Endothelial cell of umbilical vein (primary cell): ENCODE results near the gene DAPK3. TPM values are rescaled to one million over a fixed set of nuclear protein-coding genes. Genes with fewer than 3 reads are reported as not detected.

Source experiments
- BruUV-seq: library from RNA; stranded (reverse); fragments of 400-500 nt; replicated peaks from 2 replicates; lab custom pipeline; 2021; lab: Mats Ljungman, UMichigan
- CTCF ChIA-PET: fragments of 300-600, 350-600 bp; sonication (Branson Sonifier 250); formaldehyde crosslinking; loops from one replicate; lab custom pipeline; 2021; ENCODE audit warnings: antibody characterized with exemption, inconsistent platforms; lab: Charles Lee
- POLR2A ChIA-PET: fragments of 300-600, 350-600 bp; sonication (Branson Sonifier 250); formaldehyde crosslinking; loops from one replicate; lab custom pipeline; 2021; ENCODE audit warnings: antibody characterized with exemption, inconsistent platforms; lab: Charles Lee
- DNase-seq: peaks from one replicate; pipeline ENCODE4 v3.0.0-alpha.2; 2011; ENCODE audit warnings: low read depth, low spot score
- FAIRE-seq: peaks from 2 replicates; lab custom pipeline; 2011; peaks lifted over from hg19 to GRCh38; lab: Jason Lieb, UNC
- H2AFZ ChIP-seq: 2 replicates; pipeline ENCODE4 v1.6.0; 2012; ENCODE audit warnings: low read depth, low read length, control low read depth, inconsistent platforms
- H3K27ac ChIP-seq: 2 replicates; pipeline ENCODE4 v1.5.1; 2011; ENCODE audit warnings: low read depth, mild to moderate bottlenecking, control low read depth, low read length, moderate library complexity; ENCODE audit not compliant: insufficient read depth
- H3K27me3 ChIP-seq, 2 experiments: 2 replicates each; pipeline versions ENCODE4 v1.6.0 to v1.6.1; 2011; ENCODE audit warnings: low read length in 2 of 2, mixed read lengths in 1 of 2; ENCODE audit not compliant: control insufficient read depth in 2 of 2, insufficient read depth in 2 of 2
- H3K36me3 ChIP-seq, 2 experiments: 2 replicates in 1 of 2; 3 replicates in 1 of 2; pipeline ENCODE4 v1.5.1; 2011; ENCODE audit warnings: low read length in 2 of 2, mild to moderate bottlenecking in 1 of 2, moderate library complexity in 1 of 2; ENCODE audit not compliant: control insufficient read depth in 2 of 2, insufficient read depth in 2 of 2; ENCODE audit errors: extremely low read depth in 1 of 2
- H3K4me1 ChIP-seq: 3 replicates; pipeline ENCODE4 v1.5.1; 2011; ENCODE audit warnings: mild to moderate bottlenecking, low read length; ENCODE audit not compliant: control insufficient read depth, insufficient read depth; ENCODE audit errors: extremely low read depth
- H3K4me2 ChIP-seq: 2 replicates; pipeline ENCODE4 v1.6.1; 2011; ENCODE audit warnings: low read length, control low read depth, mixed read lengths; ENCODE audit not compliant: insufficient read depth
- H3K4me3 ChIP-seq, 3 experiments: fragments of 200-600 bp in 1 of 3; sonication (generic), shearing (Covaris generic) in 1 of 3; replicated peaks in 1 of 3; 2 replicates each; pipeline ENCODE4 v1.5.1; 2011 to 2016; ENCODE audit warnings: control low read depth in 3 of 3, low read length in 3 of 3, mild to moderate bottlenecking in 2 of 3, inconsistent platforms in 1 of 3, low read depth in 1 of 3, moderate library complexity in 1 of 3; ENCODE audit not compliant: insufficient read depth in 1 of 3
- H3K79me2 ChIP-seq: 2 replicates; pipeline ENCODE4 v1.6.0; 2012; ENCODE audit warnings: low read length, inconsistent platforms; ENCODE audit not compliant: control insufficient read depth, insufficient read depth
- H3K9ac ChIP-seq: replicated peaks from 2 replicates; pipeline ENCODE3; 2011; ENCODE audit warnings: low read length, control low read depth; ENCODE audit not compliant: insufficient read depth; ENCODE audit errors: extremely low read depth
- H3K9me1 ChIP-seq: replicated peaks from 3 replicates; pipeline ENCODE4 v1.6.0; 2011; ENCODE audit warnings: mild to moderate bottlenecking, low read length; ENCODE audit not compliant: control insufficient read depth, insufficient read depth; ENCODE audit errors: extremely low read depth
- H3K9me3 ChIP-seq: replicated peaks from 2 replicates; pipeline ENCODE4 v1.5.1; 2012; ENCODE audit warnings: low read length, inconsistent platforms; ENCODE audit not compliant: control insufficient read depth, insufficient read depth
- H4K20me1 ChIP-seq: replicated peaks from 2 replicates; pipeline ENCODE3; 2011; ENCODE audit warnings: mild to moderate bottlenecking, low read length; ENCODE audit not compliant: control insufficient read depth, insufficient read depth; ENCODE audit errors: extremely low read depth
- EZH2 ChIP-seq: IDR thresholded peaks from 2 replicates; pipeline ENCODE4 v1.6.1; 2012; ENCODE audit warnings: borderline replicate concordance, low read depth, mild to moderate bottlenecking, moderate library complexity, low read length, inconsistent platforms; ENCODE audit not compliant: severe bottlenecking
- FOS ChIP-seq: IDR thresholded peaks from 2 replicates; pipeline ENCODE4 v1.6.1; 2011; ENCODE audit warnings: mild to moderate bottlenecking, low read length, moderate library complexity, borderline replicate concordance; ENCODE audit not compliant: insufficient read depth
- GATA2 ChIP-seq: IDR thresholded peaks from 2 replicates; pipeline ENCODE4 v1.7.0; 2011; ENCODE audit warnings: low read depth, mild to moderate bottlenecking, moderate library complexity, mixed read lengths, low read length; ENCODE audit not compliant: insufficient read length, insufficient read depth
- JUN ChIP-seq: IDR thresholded peaks from 2 replicates; pipeline ENCODE4 v1.6.1; 2011; ENCODE audit warnings: borderline replicate concordance, low read depth; ENCODE audit not compliant: insufficient read length, insufficient read depth
- MYC ChIP-seq: IDR thresholded peaks from one replicate; pipeline ENCODE4 v1.6.1; 2011; ENCODE audit warnings: mild to moderate bottlenecking, low read depth, low read length
- POLR2A ChIP-seq: IDR thresholded peaks from 2 replicates; pipeline ENCODE4 v1.6.1; 2012; ENCODE audit warnings: low read depth, mild to moderate bottlenecking, control low read depth, low read length
- POLR2AphosphoS5 ChIP-seq: IDR thresholded peaks from 2 replicates; pipeline ENCODE4 v1.6.1; 2012; ENCODE audit warnings: low read depth, mild to moderate bottlenecking, control low read depth, low read length, moderate library complexity; ENCODE audit not compliant: insufficient read depth
- dilution Hi-C: fragments of 300-500 bp; cut with MboI; formaldehyde crosslinking; loops from one replicate; pipeline ENCODE4 v1.15.0; 2019; ENCODE audit warnings: low sequenced_read_pairs; ENCODE audit not compliant: extremely low pct_ligation_motif_present
- intact Hi-C: fragments of 100-400 bp; cut with micrococcal nuclease; formaldehyde crosslinking; loops from one replicate; pipeline ENCODE4 v1.10.0; 2022
- polyA plus RNA-seq, 4 experiments: library from polyadenylated mRNA; depleted of rRNA in 3 of 4; stranded (reverse) in 3 of 4; unstranded in 1 of 4; fragments of >200 nt; gene quantifications; 2 replicates each; pipeline versions ENCODE4 v1.2.1 to v1.2.3, GENCODE V29; 2011 to 2012; ENCODE audit warnings: missing spikeins in 1 of 4
- total RNA-seq: library from RNA; stranded (reverse); gene quantifications from 2 replicates; pipeline ENCODE4 v1.2.3, GENCODE V29; 2021
- TF ChIP-seq, protein P1 (sequence below): IDR thresholded peaks from 2 replicates; pipeline ENCODE4 v1.6.1; 2011; ENCODE audit not compliant: insufficient read depth, insufficient read length
- TF ChIP-seq, protein P2 (sequence below), 2 donors: IDR thresholded peaks; 1 replicate in 1 of 2; 2 replicates in 1 of 2; pipeline ENCODE4 v1.5.1; 2011; ENCODE audit warnings: low read length in 2 of 2, mild to moderate bottlenecking in 2 of 2, moderate library complexity in 2 of 2, control low read depth in 1 of 2, inconsistent platforms in 1 of 2, low read depth in 1 of 2; ENCODE audit not compliant: insufficient read depth in 1 of 2; ENCODE audit errors: extremely low read depth in 1 of 2

Gene DAPK3
- total and polyA plus RNA-seq, 2 donors (not counting 3 experiments of a cell fraction or from before 2014, with no cell fraction given) = 157 to 175 TPM

- Histone ChIP-seq H3K4me3 (peak within 1 kb of the TSS; percentile 63 to 98 (median 97)), H3K27ac (peak within 1 kb of the TSS; percentile 90), H3K79me2 (peaks cover 52% of the 10 kb centered on the region), H3K9me3 (no peaks in the 10 kb centered on the region), H3K36me3 (peaks cover 33 to 40% of the 10 kb centered on the region in 2 experiments), H3K27me3 (no peaks in the 10 kb centered on the region), H4K20me1 (no peaks in the 10 kb centered on the region), H3K9ac (peak within 1 kb of the TSS; percentile 99), H2AFZ (peak within 1 kb of the TSS; percentile 66), H3K4me2 (peak within 1 kb of the TSS; percentile 86), H3K4me1 (peaks cover 31% of the 10 kb centered on the region), H3K9me1 (no peaks in the 10 kb centered on the region)
- intact Hi-C loops = loop anchor here (1.0 to 5.0 kb wide), 4 partner anchors 14 to 202 kb away; partner anchors contain the start of genes DAPK3, PIAS4 and ZBTB7A
- dilution Hi-C loops = no loop called here
- DNase-seq = peak; percentile 86
- ChIA-PET POLR2A (interaction anchor here (0.5 to 5.3 kb wide), 7 partner anchors 9 to 225 kb away, joined by 3 to 82 read pairs (median 3); partner anchors contain the start of genes DAPK3 and MRPL54), CTCF (interaction anchor here (1.1 to 2.1 kb wide), 6 partner anchors 14 to 217 kb away, joined by 3 to 9 read pairs (median 6); partner anchors contain the start of genes DAPK3 and PIAS4)
- FAIRE-seq = peak; percentile 92
- TF ChIP-seq FOS (no peak), MYC (no peak), GATA2 (no peak), POLR2A (peak; percentile 99), EZH2 (no peak), POLR2AphosphoS5 (peak; percentile 100), JUN (peak; percentile 17)
- TF ChIP-seq, protein P1, sequence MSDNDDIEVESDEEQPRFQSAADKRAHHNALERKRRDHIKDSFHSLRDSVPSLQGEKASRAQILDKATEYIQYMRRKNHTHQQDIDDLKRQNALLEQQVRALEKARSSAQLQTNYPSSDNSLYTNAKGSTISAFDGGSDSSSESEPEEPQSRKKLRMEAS = peak; percentile 90
- TF ChIP-seq, protein P2, sequence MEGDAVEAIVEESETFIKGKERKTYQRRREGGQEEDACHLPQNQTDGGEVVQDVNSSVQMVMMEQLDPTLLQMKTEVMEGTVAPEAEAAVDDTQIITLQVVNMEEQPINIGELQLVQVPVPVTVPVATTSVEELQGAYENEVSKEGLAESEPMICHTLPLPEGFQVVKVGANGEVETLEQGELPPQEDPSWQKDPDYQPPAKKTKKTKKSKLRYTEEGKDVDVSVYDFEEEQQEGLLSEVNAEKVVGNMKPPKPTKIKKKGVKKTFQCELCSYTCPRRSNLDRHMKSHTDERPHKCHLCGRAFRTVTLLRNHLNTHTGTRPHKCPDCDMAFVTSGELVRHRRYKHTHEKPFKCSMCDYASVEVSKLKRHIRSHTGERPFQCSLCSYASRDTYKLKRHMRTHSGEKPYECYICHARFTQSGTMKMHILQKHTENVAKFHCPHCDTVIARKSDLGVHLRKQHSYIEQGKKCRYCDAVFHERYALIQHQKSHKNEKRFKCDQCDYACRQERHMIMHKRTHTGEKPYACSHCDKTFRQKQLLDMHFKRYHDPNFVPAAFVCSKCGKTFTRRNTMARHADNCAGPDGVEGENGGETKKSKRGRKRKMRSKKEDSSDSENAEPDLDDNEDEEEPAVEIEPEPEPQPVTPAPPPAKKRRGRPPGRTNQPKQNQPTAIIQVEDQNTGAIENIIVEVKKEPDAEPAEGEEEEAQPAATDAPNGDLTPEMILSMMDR (IDR thresholded peaks at IDR 0.05; ENCODE audit: extremely low read depth in 1 of 2, insufficient read depth in 1 of 2, low read depth in 1 of 2, low read length in 2 of 2) = no peak
- BruUV-seq = TSS peak; percentile 56
These were observed 14.2 kb upstream of the DAPK3 start, which contains the start of gene EEF2 for GRCh38 chr19:3984908-3985642. EEF2 (minus strand) TSS chr19:3985463; CDS start chr19:3985380, 83 bp downstream.
